Lower lobe of right lung (tissue), 2 donors: Measurements from ENCODE around the gene LRRC42. TPM values are rescaled to one million over a fixed set of nuclear protein-coding genes. Genes with fewer than 3 reads are reported as not detected.

ENCODE experiments used
- ATAC-seq, 2 donors: fragments of 200-7000 bp; cut with Tn5 transposase; one replicate each; pipeline ENCODE4 v1.9.1; 2020 to 2022; ENCODE audit warnings: mild to moderate bottlenecking in 2 of 2, moderate library complexity in 2 of 2
- DNase-seq: peaks from one replicate; pipeline ENCODE4 v3.0.0-alpha.2; 2020
- H3K27ac ChIP-seq: fragments of 200-600 bp; one replicate; pipeline ENCODE4 v1.8.0; 2022
- H3K27me3 ChIP-seq: fragments of 200-600 bp; one replicate; pipeline ENCODE4 v1.8.0; 2022; ENCODE audit warnings: low read depth
- H3K36me3 ChIP-seq: fragments of 200-600 bp; one replicate; pipeline ENCODE4 v1.8.0; 2022; ENCODE audit warnings: mild to moderate bottlenecking
- H3K4me1 ChIP-seq: fragments of 200-600 bp; one replicate; pipeline ENCODE4 v1.8.0; 2022
- H3K4me3 ChIP-seq: fragments of 200-600 bp; one replicate; pipeline ENCODE4 v1.8.0; 2022; ENCODE audit warnings: mild to moderate bottlenecking
- H3K9me3 ChIP-seq: fragments of 200-600 bp; one replicate; pipeline ENCODE4 v1.8.0; 2022
- intact Hi-C: fragments of 100-400 bp; cut with DNase I; formaldehyde crosslinking; loops from one replicate; pipeline ENCODE4 v1.11.0; 2022
- long read RNA-seq: library from polyadenylated mRNA; unstranded; transcript quantifications from one replicate; pipeline ENCODE4 v2.0.0, GENCODE V29; 2021
- total RNA-seq: library from RNA; stranded (reverse); fragmentation: NEBNext Ultra II Directional; extraction: Animal tissue kit (Norgen Biotek cat#: 25700); gene quantifications from one replicate; pipeline ENCODE4 v1.2.1, GENCODE V29; 2021
- TF ChIP-seq, protein P1 (sequence below): fragments of 200-600 bp; IDR thresholded peaks from one replicate; pipeline ENCODE4 v1.8.0; 2022; ENCODE audit warnings: antibody characterized with exemption, mild to moderate bottlenecking
- donor health status: DM: no; HTN: yes; CAD: no; lungs with severe emphysema.

LRRC42 gene, protein sequence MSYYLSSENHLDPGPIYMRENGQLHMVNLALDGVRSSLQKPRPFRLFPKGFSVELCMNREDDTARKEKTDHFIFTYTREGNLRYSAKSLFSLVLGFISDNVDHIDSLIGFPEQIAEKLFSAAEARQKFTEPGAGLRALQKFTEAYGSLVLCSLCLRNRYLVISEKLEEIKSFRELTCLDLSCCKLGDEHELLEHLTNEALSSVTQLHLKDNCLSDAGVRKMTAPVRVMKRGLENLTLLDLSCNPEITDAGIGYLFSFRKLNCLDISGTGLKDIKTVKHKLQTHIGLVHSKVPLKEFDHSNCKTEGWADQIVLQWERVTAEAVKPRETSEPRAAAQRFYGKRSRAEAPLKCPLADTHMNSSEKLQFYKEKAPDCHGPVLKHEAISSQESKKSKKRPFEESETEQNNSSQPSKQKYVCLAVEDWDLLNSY
- total RNA-seq = 16.5 TPM
- long read RNA-seq, transcript LRRC42-203 (9 exons, 2,037 nt) = major isoform, 7 of 17 reads
- long read RNA-seq, partial matches to known transcripts = 3 of 17 reads
- long read RNA-seq, other reads (novel, unspliced or antisense) = 4 of 17 reads

- intact Hi-C loops = no loop called here
- no peaks in the 10 kb centered on the region for H3K27me3 ChIP-seq
- peak within 1 kb of the TSS; percentile 93 for H3K4me3 ChIP-seq
- ATAC-seq (peak; percentile 91 to 93), DNase-seq (no peak)
- H3K27ac ChIP-seq = peak within 1 kb of the TSS; percentile 85
- H3K36me3 ChIP-seq = peaks cover 4% of the 10 kb centered on the region
- TF ChIP-seq, protein P1, sequence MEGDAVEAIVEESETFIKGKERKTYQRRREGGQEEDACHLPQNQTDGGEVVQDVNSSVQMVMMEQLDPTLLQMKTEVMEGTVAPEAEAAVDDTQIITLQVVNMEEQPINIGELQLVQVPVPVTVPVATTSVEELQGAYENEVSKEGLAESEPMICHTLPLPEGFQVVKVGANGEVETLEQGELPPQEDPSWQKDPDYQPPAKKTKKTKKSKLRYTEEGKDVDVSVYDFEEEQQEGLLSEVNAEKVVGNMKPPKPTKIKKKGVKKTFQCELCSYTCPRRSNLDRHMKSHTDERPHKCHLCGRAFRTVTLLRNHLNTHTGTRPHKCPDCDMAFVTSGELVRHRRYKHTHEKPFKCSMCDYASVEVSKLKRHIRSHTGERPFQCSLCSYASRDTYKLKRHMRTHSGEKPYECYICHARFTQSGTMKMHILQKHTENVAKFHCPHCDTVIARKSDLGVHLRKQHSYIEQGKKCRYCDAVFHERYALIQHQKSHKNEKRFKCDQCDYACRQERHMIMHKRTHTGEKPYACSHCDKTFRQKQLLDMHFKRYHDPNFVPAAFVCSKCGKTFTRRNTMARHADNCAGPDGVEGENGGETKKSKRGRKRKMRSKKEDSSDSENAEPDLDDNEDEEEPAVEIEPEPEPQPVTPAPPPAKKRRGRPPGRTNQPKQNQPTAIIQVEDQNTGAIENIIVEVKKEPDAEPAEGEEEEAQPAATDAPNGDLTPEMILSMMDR = no peak
- H3K4me1 ChIP-seq = peaks cover 25% of the 10 kb centered on the region
- H3K9me3 ChIP-seq = no peaks in the 10 kb centered on the region
Observed at GRCh38 chr1:53946252-53947171, at the start of gene LRRC42. LRRC42 (plus strand) TSS chr1:53946350; CDS start chr1:53952000, 5,650 bp downstream.

GRCh38 chr1:53896635-53897229 is 49.4 kb upstream of the LRRC42 start:
- DNase-seq (no peak), ATAC-seq (peak; percentile 12 to 41)
- H3K27ac ChIP-seq = no peak overlapping the region
- no peak overlapping the region for H3K4me3 ChIP-seq
- intact Hi-C loops = no loop called here
- no peaks in the 10 kb centered on the region for H3K27me3 ChIP-seq
- H3K9me3 ChIP-seq = no peaks in the 10 kb centered on the region
- peaks cover 17% of the 10 kb centered on the region for H3K4me1 ChIP-seq
- TF ChIP-seq, protein P1 = no peak
- H3K36me3 ChIP-seq = no peaks in the 10 kb centered on the region

- DNase-seq = no peak
- ATAC-seq = no peak
- intact Hi-C loops = no loop called here
- H3K9me3 ChIP-seq = no peaks in the 10 kb centered on the region
- H3K36me3 ChIP-seq = no peaks in the 10 kb centered on the region
- H3K27ac ChIP-seq = no peak overlapping the region
- TF ChIP-seq, protein P1 = no peak
- no peak overlapping the region for H3K4me3 ChIP-seq
- peaks cover 13% of the 10 kb centered on the region for H3K4me1 ChIP-seq
- no peaks in the 10 kb centered on the region for H3K27me3 ChIP-seq
Observed at GRCh38 chr1:53899206-53899628, 46.9 kb upstream of the LRRC42 start.

DNA sequence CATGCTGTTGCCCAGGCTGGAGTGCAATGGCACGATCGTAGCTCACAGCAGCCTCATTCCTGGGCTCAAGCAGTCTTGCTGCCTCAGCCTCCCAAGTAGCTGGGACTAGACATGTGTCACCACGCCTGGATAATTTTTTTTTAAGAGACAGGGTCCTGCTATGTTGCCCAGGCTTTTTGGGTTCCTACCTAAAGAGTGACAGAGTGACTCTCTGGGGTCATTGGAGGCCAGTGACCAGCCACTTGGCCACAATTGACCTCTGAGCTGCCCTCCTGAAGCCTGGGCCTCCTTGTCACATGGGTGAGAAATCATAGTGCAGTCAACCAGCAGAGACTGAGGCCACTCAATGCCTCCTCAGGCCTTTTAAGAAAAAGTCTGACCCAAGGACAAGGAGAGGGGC is 46.4 kb upstream of the LRRC42 start:
- Histone ChIP-seq H3K36me3 (no peaks in the 10 kb centered on the region), H3K4me3 (no peak overlapping the region), H3K9me3 (no peaks in the 10 kb centered on the region), H3K4me1 (peaks cover 13% of the 10 kb centered on the region), H3K27ac (no peak overlapping the region), H3K27me3 (no peaks in the 10 kb centered on the region)
- ATAC-seq (no peak), DNase-seq (no peak)
- TF ChIP-seq, protein P1 = no peak
- intact Hi-C loops = no loop called here
